Fibroblast of the conjunctiva (primary cell): ENCODE data around the gene LGALS8.

Source experiments
- DNase-seq: peaks from one replicate; pipeline ENCODE4 v3.0.0-alpha.2; 2010; ENCODE audit warnings: low read depth

Gene LGALS8

DNA sequence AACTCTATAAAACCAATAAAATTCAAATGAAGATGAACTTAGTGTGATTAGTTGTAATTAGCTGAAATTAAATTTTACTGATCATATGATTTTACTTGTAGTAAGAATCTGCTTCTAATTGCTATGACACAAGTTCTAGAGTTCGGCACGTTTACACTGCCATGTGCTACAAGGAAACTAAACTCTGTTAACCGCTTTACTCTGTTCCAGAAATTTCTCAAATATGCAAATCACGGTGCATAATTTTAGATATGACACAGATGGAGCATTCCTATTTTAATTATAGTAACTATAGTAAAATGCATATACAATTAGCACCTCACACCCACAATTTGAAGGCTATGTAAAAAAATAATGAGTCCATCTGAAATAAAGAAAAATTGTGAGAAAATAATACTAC, 65.7 kb downstream of the LGALS8 start:
- DNase-seq = no peak

GRCh38 chr1:236590553-236591150, 66.9 kb downstream of the LGALS8 start:
- no peak for DNase-seq

GRCh38 chr1:236602171-236602570, 78.4 kb downstream of the LGALS8 start:
- no peak for DNase-seq
